ENCODE results near the gene CMIP.

CMIP gene

DNA sequence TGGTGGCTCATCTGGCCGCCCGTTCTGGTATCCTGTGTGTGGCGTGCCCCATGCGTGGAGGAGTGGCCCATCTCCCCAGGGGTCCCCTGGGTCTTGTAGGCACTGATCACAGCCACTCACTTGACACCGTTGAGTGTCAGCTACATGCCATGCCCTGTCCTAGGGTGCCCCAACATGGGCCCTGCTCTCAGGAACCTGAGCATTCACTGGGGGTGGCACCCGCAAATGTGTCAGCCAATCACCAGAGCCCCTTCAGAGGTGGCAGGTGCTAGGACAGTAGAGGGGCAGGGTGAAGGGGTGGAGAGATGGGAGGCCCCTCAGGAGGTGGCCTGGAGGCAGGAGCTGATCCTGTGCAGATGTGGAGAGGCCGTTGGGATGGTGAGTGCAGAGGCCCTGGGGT, 27.8 kb downstream of the CMIP start:
- H3K9me3 Mint-ChIP-seq (ENCODE audit: low read depth), result no peaks in the 10 kb centered on the region
- no peaks in the 10 kb centered on the region for H3K27me3 Mint-ChIP-seq
- peaks cover 72% of the 10 kb centered on the region for H3K4me1 Mint-ChIP-seq (ENCODE audit: low read depth)
- H3K27ac Mint-ChIP-seq, result no peak overlapping the region
- peaks cover 4% of the 10 kb centered on the region for H3K36me3 Mint-ChIP-seq
- H3K4me3 Mint-ChIP-seq, result no peak overlapping the region

DNA sequence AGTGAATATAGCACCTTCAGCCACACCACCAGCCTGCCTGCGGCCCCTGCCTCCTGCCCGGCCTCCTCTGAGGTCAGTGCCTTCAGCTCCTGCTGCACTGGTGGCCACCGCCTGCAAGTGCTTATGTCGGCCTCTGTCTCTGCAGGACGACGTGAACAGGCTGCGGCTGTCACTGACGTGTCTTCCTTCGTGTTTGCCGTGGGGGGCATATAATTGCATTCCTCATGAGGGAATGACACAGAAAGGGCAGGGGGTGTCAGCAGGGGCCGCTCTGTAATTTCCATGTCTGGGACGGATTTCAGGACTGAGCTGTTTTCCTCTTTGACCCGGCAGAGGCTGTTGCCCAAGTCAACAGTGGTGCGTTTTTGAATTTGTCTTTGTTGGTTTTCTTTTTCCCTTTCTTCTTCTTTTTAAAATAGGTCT, 28.5 kb downstream of the CMIP start:
- Mint-ChIP-seq H3K4me1 (ENCODE audit: low read depth) (peaks cover 73% of the 10 kb centered on the region), H3K9me3 (ENCODE audit: low read depth) (no peaks in the 10 kb centered on the region), H3K4me3 (no peak overlapping the region), H3K27ac (no peak overlapping the region), H3K27me3 (no peaks in the 10 kb centered on the region), H3K36me3 (peaks cover 4% of the 10 kb centered on the region)

- Mint-ChIP-seq H3K36me3 (peaks cover 4% of the 10 kb centered on the region), H3K4me3 (no peak overlapping the region), H3K4me1 (ENCODE audit: low read depth) (peaks cover 73% of the 10 kb centered on the region), H3K27ac (no peak overlapping the region), H3K27me3 (no peaks in the 10 kb centered on the region), H3K9me3 (ENCODE audit: low read depth) (no peaks in the 10 kb centered on the region)
These were observed 28.9 kb downstream of the CMIP start for GRCh38 chr16:81473558-81473957.

DNA sequence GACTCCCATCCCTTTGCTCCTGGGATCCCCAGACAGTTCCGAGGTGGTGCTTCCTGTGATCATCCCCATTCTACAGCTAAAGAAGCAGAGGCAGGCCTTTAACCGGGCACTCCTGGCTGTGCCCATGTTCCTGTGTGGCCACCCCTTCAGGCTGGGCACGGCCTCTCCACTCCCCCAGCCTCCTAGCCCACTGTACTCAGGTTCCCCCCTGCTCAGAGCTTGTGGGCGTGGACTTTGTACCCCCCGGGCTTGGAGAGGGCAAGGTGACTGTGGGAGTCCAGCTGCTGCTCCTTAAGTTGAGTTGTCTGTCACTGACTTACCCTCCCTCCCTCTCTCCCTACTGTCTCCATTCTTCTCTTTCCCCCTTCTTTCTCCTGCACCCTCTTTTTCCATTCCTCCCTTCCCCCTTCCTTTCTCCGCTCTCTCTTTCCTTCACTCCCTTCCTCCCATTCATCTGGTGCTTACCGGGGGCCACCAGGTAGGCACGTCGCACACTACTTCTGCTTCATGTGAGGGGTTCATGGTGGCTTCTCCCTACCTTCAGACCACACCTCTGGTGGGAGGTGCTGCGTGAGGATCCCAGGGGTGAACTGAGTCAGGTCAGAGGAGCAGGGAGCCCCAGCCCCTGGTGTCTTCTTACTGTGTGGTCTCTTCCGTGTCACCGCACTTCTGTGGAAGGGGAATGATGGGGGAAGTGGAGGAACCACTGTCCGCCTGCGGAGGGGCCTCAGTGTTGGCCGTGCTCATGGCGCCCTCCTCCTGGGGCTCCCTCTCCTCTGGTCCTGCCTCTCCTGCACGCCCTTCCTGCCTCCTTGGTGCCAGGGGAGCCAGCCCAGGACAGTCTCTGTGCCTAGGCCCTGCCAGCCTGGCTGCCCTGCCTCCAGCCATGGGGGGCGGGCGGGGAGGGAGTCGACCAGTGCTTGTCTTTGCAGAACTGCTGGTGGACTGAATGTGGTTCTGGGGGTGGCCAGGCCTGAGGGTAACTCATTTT, 29.7 kb downstream of the CMIP start:
- H3K9me3 Mint-ChIP-seq (ENCODE audit: low read depth), result no peaks in the 10 kb centered on the region
- no peak overlapping the region for H3K4me3 Mint-ChIP-seq

DNA sequence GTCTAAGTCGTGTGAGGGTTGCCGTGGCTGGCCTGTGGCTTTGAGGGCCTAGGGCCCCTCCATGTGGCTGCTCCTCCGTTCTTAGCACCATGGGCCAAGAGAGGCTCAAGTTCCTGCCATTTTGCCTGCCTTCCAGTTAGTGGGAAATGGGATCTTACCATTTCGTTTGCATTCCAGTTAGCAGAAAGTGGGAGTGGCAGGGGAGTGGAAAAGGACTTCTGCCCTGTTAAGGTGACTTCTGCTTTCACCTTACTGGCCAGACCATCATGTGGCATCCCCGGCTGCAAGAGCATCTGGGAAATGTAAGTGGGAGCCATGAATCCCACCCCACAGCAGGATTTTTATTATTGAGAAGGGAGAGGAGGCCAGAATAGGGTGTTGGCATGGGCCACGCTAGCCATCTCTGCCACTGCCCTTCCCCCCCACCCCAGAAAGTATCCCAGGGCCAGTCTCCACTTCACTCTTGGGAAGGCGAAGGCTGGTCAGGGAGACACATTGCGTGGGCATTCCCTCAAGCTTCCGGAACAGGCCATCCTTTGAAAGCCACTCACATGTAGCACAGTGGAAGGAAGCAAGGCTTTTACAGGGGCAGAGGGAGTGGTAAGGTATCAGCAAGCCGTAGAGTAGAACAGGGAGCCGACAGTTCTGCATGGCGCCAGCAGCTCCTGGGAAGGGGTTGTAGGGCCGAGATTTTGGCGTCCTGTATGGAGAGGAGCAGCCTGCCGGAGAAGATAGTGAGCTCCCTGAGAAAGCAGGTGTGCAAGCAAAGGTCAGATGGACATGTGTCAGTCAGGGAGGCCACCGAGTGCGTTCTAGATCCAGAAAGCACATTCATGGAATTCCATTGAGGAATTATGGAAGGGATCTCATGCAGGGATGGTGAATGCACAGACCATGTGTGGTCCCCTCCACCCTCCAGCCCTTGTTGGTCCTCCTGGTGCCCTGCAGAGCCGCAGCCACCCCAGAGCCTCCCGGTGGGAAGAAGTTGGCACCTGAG, 33.4 kb downstream of the CMIP start:
- Mint-ChIP-seq H3K4me3 (peak overlapping the region; percentile 10), H3K36me3 (peaks cover 7% of the 10 kb centered on the region), H3K4me1 (ENCODE audit: low read depth) (peaks cover 71% of the 10 kb centered on the region), H3K27ac (no peak overlapping the region), H3K9me3 (ENCODE audit: low read depth) (no peaks in the 10 kb centered on the region), H3K27me3 (no peaks in the 10 kb centered on the region)

More for the DNA sequence above, 29.7 kb downstream of the CMIP start:
- peaks cover 73% of the 10 kb centered on the region for H3K4me1 Mint-ChIP-seq (ENCODE audit: low read depth)
- H3K36me3 Mint-ChIP-seq, result peaks cover 4% of the 10 kb centered on the region
- no peaks in the 10 kb centered on the region for H3K27me3 Mint-ChIP-seq
- no peak overlapping the region for H3K27ac Mint-ChIP-seq

- H3K9me3 Mint-ChIP-seq (ENCODE audit: low read depth), result no peaks in the 10 kb centered on the region
- H3K36me3 Mint-ChIP-seq, result peaks cover 7% of the 10 kb centered on the region
- H3K27me3 Mint-ChIP-seq, result no peaks in the 10 kb centered on the region
- H3K4me3 Mint-ChIP-seq, result no peak overlapping the region
- no peak overlapping the region for H3K27ac Mint-ChIP-seq
- H3K4me1 Mint-ChIP-seq (ENCODE audit: low read depth), result peaks cover 73% of the 10 kb centered on the region
These were observed 34.4 kb downstream of the CMIP start for GRCh38 chr16:81478876-81479511.

- H3K9me3 Mint-ChIP-seq (ENCODE audit: low read depth), result no peaks in the 10 kb centered on the region
- no peak overlapping the region for H3K27ac Mint-ChIP-seq
- H3K27me3 Mint-ChIP-seq, result no peaks in the 10 kb centered on the region
- peaks cover 68% of the 10 kb centered on the region for H3K4me1 Mint-ChIP-seq (ENCODE audit: low read depth)
- peaks cover 7% of the 10 kb centered on the region for H3K36me3 Mint-ChIP-seq
- no peak overlapping the region for H3K4me3 Mint-ChIP-seq
These were observed 36.1 kb downstream of the CMIP start for GRCh38 chr16:81480606-81481206.

GRCh38 chr16:81481207-81481821, 36.7 kb downstream of the CMIP start:
- Mint-ChIP-seq H3K4me1 (ENCODE audit: low read depth) (peaks cover 63% of the 10 kb centered on the region), H3K27me3 (no peaks in the 10 kb centered on the region), H3K36me3 (peaks cover 3% of the 10 kb centered on the region), H3K4me3 (no peak overlapping the region), H3K9me3 (ENCODE audit: low read depth) (no peaks in the 10 kb centered on the region), H3K27ac (no peak overlapping the region)

GRCh38 chr16:81482329-81483063, 37.9 kb downstream of the CMIP start:
- Mint-ChIP-seq H3K27ac (peak overlapping the region; percentile 54), H3K4me1 (ENCODE audit: low read depth) (peaks cover 52% of the 10 kb centered on the region), H3K27me3 (no peaks in the 10 kb centered on the region), H3K36me3 (peaks cover 3% of the 10 kb centered on the region), H3K4me3 (no peak overlapping the region), H3K9me3 (ENCODE audit: low read depth) (no peaks in the 10 kb centered on the region)

DNA sequence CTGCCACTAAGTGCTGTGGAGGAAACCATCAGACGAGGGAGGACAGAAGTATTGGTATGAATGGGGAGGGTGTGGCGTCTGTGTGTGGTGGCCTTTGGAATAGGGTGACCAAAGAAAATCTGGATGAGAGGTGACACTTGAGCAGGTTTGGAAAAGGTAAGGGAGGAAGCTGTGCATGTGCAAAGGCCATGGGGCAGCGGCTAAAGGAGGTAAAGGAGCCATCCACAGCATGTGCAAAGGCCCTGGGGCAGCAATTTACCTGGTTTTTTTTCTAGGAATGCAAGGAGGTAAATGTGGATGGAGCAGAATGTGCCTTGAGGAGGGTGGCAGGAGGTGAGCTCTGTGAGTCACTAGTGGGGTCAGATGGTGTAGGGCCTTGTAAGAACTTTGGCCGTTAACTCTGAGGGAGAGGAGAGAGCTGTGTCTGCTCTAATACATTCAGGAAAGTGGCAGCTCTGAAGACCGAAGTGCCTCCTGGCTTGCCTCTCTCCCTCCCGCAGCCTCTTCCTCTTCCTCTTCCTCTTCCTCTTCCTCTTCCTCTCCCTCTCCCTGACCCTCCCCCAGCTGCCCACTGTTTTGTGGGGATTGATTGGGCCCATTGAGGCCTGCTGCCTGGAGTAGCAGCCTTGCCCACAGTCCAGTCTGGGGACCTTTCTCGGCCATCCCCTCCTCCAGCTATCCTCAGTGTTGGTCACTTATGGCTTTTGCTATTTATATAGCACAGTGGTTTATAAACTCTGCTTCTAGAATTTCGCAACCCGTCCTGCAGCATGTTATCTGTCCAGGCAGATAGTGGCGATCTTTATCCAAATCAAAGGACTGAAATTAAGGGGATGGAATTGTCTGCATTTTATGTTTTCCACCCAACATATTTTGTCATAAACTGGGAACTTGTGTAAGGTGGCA, 38.7 kb downstream of the CMIP start:
- peaks cover 3% of the 10 kb centered on the region for H3K36me3 Mint-ChIP-seq
- no peaks in the 10 kb centered on the region for H3K9me3 Mint-ChIP-seq (ENCODE audit: low read depth)
- H3K4me1 Mint-ChIP-seq (ENCODE audit: low read depth), result peaks cover 49% of the 10 kb centered on the region
- no peaks in the 10 kb centered on the region for H3K27me3 Mint-ChIP-seq
- H3K27ac Mint-ChIP-seq, result peak overlapping the region; percentile 54
- no peak overlapping the region for H3K4me3 Mint-ChIP-seq

- peaks cover 3% of the 10 kb centered on the region for H3K36me3 Mint-ChIP-seq
These were observed 39.5 kb downstream of the CMIP start for GRCh38 chr16:81483970-81484595.

DNA sequence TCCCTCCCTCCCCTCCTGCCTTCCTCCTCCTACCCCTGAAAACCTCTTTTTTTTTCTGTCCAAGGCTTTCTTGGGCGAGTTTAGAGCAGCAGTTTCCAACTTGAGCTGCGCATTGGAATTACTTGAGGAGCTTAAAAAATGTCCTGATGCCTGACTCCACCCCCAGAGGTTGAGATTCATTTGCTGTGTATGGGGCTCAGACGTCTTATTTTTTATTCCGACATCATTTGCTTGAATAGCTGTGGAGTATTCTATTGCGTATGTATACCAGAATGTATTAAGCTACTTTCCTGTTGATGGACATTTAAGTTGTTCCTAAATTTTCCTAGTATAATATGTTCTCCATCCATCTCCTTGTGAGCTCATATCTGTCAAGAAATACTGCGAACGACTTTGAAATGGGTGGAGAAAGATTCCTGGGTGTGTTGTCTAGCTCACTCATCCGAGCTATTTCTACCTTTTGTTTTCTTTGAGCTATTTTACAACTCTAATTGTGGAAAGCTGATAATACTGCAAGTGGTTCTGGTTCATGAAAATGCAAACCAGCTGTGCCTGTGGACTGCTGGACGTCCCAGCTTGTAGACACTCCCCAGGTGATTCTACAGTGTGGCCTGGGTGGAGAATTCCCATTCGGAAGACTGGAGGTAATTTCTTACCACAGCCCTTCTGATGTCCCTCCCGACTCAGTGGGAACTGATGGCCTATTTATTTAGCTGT, 40.5 kb downstream of the CMIP start:
- Mint-ChIP-seq H3K27me3 (no peaks in the 10 kb centered on the region), H3K4me3 (no peak overlapping the region), H3K9me3 (ENCODE audit: low read depth) (no peaks in the 10 kb centered on the region), H3K36me3 (no peaks in the 10 kb centered on the region), H3K27ac (no peak overlapping the region), H3K4me1 (ENCODE audit: low read depth) (peaks cover 40% of the 10 kb centered on the region)

More at GRCh38 chr16:81483970-81484595, 39.5 kb downstream of the CMIP start:
- Mint-ChIP-seq H3K27me3 (no peaks in the 10 kb centered on the region), H3K9me3 (ENCODE audit: low read depth) (no peaks in the 10 kb centered on the region), H3K4me3 (no peak overlapping the region), H3K4me1 (ENCODE audit: low read depth) (peaks cover 48% of the 10 kb centered on the region), H3K27ac (no peak overlapping the region)
